WTC11 (cell line): ENCODE data around the gene PDE8B. TPM values are rescaled to one million over a fixed set of nuclear protein-coding genes. Genes with fewer than 3 reads are reported as not detected.

ENCODE experiments used
- ATAC-seq: fragments of 200-7000 bp; cut with Tn5 transposase; 2 replicates; pipeline ENCODE4 v1.10.0; 2021; ENCODE audit warnings: mild to moderate bottlenecking, moderate library complexity
- CTCF ChIA-PET: fragments of 300-600 bp; sonication (Branson Sonifier 250); formaldehyde crosslinking; loops from one replicate; lab custom pipeline; 2021; ENCODE audit warnings: antibody characterized with exemption; lab: Charles Lee
- POLR2A ChIA-PET: fragments of 350-600 bp; sonication (Branson Sonifier 250); formaldehyde crosslinking; loops from one replicate; lab custom pipeline; 2021; ENCODE audit warnings: antibody characterized with exemption; lab: Charles Lee
- DNase-seq: peaks from one replicate; pipeline ENCODE4 v3.0.0; 2021; ENCODE audit warnings: low spot score
- H3K27ac Mint-ChIP-seq: 2 replicates; pipeline ENCODE4 v1.8.0; 2021; ENCODE audit warnings: mixed read lengths
- H3K27me3 Mint-ChIP-seq: 2 replicates; pipeline ENCODE4 v1.8.0; 2021; ENCODE audit warnings: low read depth, mild to moderate bottlenecking, moderate library complexity, mixed read lengths
- H3K36me3 Mint-ChIP-seq: 2 replicates; pipeline ENCODE4 v1.8.0; 2021; ENCODE audit warnings: mixed read lengths
- H3K4me1 Mint-ChIP-seq: 2 replicates; pipeline ENCODE4 v1.8.0; 2022; ENCODE audit warnings: mixed read lengths
- H3K4me3 Mint-ChIP-seq: 2 replicates; pipeline ENCODE4 v1.8.0; 2021; ENCODE audit warnings: mild to moderate bottlenecking, moderate library complexity, mixed read lengths
- H3K9me3 Mint-ChIP-seq: 2 replicates; pipeline ENCODE4 v1.8.0; 2021; ENCODE audit warnings: mixed read lengths
- ATF1 ChIP-seq: sonication (generic); formaldehyde crosslinking; IDR thresholded peaks from 2 replicates; pipeline ENCODE4 v1.8.1; 2023; ENCODE audit warnings: mild to moderate bottlenecking, moderate library complexity, missing genetic modification reagents
- ETV6 ChIP-seq: sonication (generic); formaldehyde crosslinking; IDR thresholded peaks from 2 replicates; pipeline ENCODE4 v1.8.1; 2022; ENCODE audit warnings: mild to moderate bottlenecking, missing genetic modification reagents
- FOXJ3 ChIP-seq: sonication (generic); formaldehyde crosslinking; IDR thresholded peaks from 2 replicates; pipeline ENCODE4 v1.9.0; 2021; ENCODE audit warnings: missing genetic modification reagents, mild to moderate bottlenecking, borderline replicate concordance
- FOXK1 ChIP-seq: sonication (generic); formaldehyde crosslinking; IDR thresholded peaks from 2 replicates; pipeline ENCODE4 v1.8.0; 2022; ENCODE audit warnings: mild to moderate bottlenecking, moderate library complexity, missing genetic modification reagents
- GRHL2 ChIP-seq: fragments of 250-450 bp; sonication (Bioruptor Pico); IDR thresholded peaks from 2 replicates; pipeline ENCODE4 v1.8.0; 2022; ENCODE audit warnings: mild to moderate bottlenecking, moderate library complexity; ENCODE audit not compliant: insufficient replicate concordance, severe bottlenecking
- IRF2 ChIP-seq: sonication (generic); formaldehyde crosslinking; IDR thresholded peaks from 2 replicates; pipeline ENCODE4 v1.8.0; 2022; ENCODE audit warnings: low read depth, missing genetic modification reagents, borderline replicate concordance
- KAT7 ChIP-seq: sonication (generic); formaldehyde crosslinking; IDR thresholded peaks from 2 replicates; pipeline ENCODE4 v1.8.1; 2023; ENCODE audit warnings: missing genetic modification reagents, mild to moderate bottlenecking, borderline replicate concordance
- MXD4 ChIP-seq: fragments of 250-450 bp; sonication (Bioruptor Pico); IDR thresholded peaks from 2 replicates; pipeline ENCODE4 v1.8.0; 2021; ENCODE audit warnings: mild to moderate bottlenecking, moderate library complexity, borderline replicate concordance
- NR2C2 ChIP-seq: sonication (generic); formaldehyde crosslinking; IDR thresholded peaks from 2 replicates; pipeline ENCODE4 v1.8.0; 2022; ENCODE audit warnings: mild to moderate bottlenecking, missing genetic modification reagents
- SMAD4 ChIP-seq: sonication (generic); formaldehyde crosslinking; IDR thresholded peaks from 2 replicates; pipeline ENCODE4 v1.8.0; 2022; ENCODE audit warnings: mild to moderate bottlenecking, missing genetic modification reagents
- SOX15 ChIP-seq: fragments of 250-450 bp; sonication (Bioruptor Pico); IDR thresholded peaks from 2 replicates; pipeline ENCODE4 v1.9.0; 2021; ENCODE audit warnings: mild to moderate bottlenecking
- SP1 ChIP-seq: sonication (generic); formaldehyde crosslinking; conservative IDR thresholded peaks from 2 replicates; pipeline ENCODE4 v1.8.1; 2022; ENCODE audit warnings: missing genetic modification reagents
- TEAD1 ChIP-seq: sonication (generic); formaldehyde crosslinking; IDR thresholded peaks from 2 replicates; pipeline ENCODE4 v1.8.0; 2022; ENCODE audit warnings: mild to moderate bottlenecking, missing genetic modification reagents
- TP53 ChIP-seq: sonication (generic); formaldehyde crosslinking; IDR thresholded peaks from 2 replicates; pipeline ENCODE4 v1.8.1; 2023; ENCODE audit warnings: mild to moderate bottlenecking, missing genetic modification reagents
- ZNF121 ChIP-seq: sonication (generic); formaldehyde crosslinking; IDR thresholded peaks from 2 replicates; pipeline ENCODE4 v1.8.0; 2023; ENCODE audit warnings: missing genetic modification reagents
- ZNF219 ChIP-seq: sonication (generic); formaldehyde crosslinking; IDR thresholded peaks from 2 replicates; pipeline ENCODE4 v1.8.0; 2023; ENCODE audit warnings: missing genetic modification reagents, mild to moderate bottlenecking, borderline replicate concordance
- ZNF232 ChIP-seq: sonication (generic); formaldehyde crosslinking; IDR thresholded peaks from 2 replicates; pipeline ENCODE4 v1.8.0; 2022; ENCODE audit warnings: mild to moderate bottlenecking, missing genetic modification reagents
- ZNF263 ChIP-seq: sonication (generic); formaldehyde crosslinking; IDR thresholded peaks from 2 replicates; pipeline ENCODE4 v1.8.1; 2022; ENCODE audit warnings: low read depth, mild to moderate bottlenecking, moderate library complexity, missing genetic modification reagents
- total RNA-seq: library from RNA; stranded (reverse); gene quantifications from 3 replicates; pipeline ENCODE4 v1.2.3, GENCODE V29; 2021
- TF ChIP-seq, protein P1 (sequence below): sonication (generic); formaldehyde crosslinking; IDR thresholded peaks from 2 replicates; pipeline ENCODE4 v1.8.1; 2023; ENCODE audit warnings: mild to moderate bottlenecking, missing genetic modification reagents
- TF ChIP-seq, protein P2 (sequence below): sonication (generic); formaldehyde crosslinking; IDR thresholded peaks from 2 replicates; pipeline ENCODE4 v1.8.0; 2022; ENCODE audit warnings: mild to moderate bottlenecking, missing genetic modification reagents
- TF ChIP-seq, protein P3 (sequence below): fragments of 250-450 bp; sonication (Bioruptor Pico); IDR thresholded peaks from 2 replicates; pipeline ENCODE4 v1.8.0; 2021; ENCODE audit warnings: mild to moderate bottlenecking
- TF ChIP-seq, protein P4 (sequence below): sonication (generic); formaldehyde crosslinking; IDR thresholded peaks from 2 replicates; pipeline ENCODE4 v1.8.1; 2022; ENCODE audit warnings: mild to moderate bottlenecking, moderate library complexity, missing genetic modification reagents
- TF ChIP-seq, protein P5 (sequence below): sonication (generic); formaldehyde crosslinking; IDR thresholded peaks from 2 replicates; pipeline ENCODE4 v1.8.1; 2022; ENCODE audit warnings: missing genetic modification reagents, borderline replicate concordance

PDE8B gene
- total RNA-seq, 1 experiment from 2014 or later: 0.31 TPM

GRCh38 chr5:77292026-77292757 is 81.7 kb downstream of the PDE8B start (continued):
- TF ChIP-seq GRHL2 (CRISPR knock-in tag) (no peak), NR2C2 (CRISPR knock-in tag) (no peak)
- TF ChIP-seq, all 79 proteins: peak for 0

GRCh38 chr5:77294185-77294584 is 83.7 kb downstream of the PDE8B start:
- POLR2A ChIA-PET: no interaction called here
- H3K27ac Mint-ChIP-seq: no peak overlapping the region
- CTCF ChIA-PET: no interaction called here
- H3K4me1 Mint-ChIP-seq: no peaks in the 10 kb centered on the region
- DNase-seq (no peak), ATAC-seq (no peak)
- H3K9me3 Mint-ChIP-seq: no peaks in the 10 kb centered on the region
- TF ChIP-seq ATF1 (CRISPR knock-in tag) (no peak), FOXJ3 (CRISPR knock-in tag) (no peak), ZNF121 (no peak), ZNF263 (no peak), SP1 (no peak), SMAD4 (no peak), KAT7 (CRISPR knock-in tag) (no peak), ZNF219 (CRISPR knock-in tag) (no peak), IRF2 (CRISPR knock-in tag) (no peak), TP53 (no peak), FOXK1 (CRISPR knock-in tag) (no peak)
- TF ChIP-seq, protein P1, sequence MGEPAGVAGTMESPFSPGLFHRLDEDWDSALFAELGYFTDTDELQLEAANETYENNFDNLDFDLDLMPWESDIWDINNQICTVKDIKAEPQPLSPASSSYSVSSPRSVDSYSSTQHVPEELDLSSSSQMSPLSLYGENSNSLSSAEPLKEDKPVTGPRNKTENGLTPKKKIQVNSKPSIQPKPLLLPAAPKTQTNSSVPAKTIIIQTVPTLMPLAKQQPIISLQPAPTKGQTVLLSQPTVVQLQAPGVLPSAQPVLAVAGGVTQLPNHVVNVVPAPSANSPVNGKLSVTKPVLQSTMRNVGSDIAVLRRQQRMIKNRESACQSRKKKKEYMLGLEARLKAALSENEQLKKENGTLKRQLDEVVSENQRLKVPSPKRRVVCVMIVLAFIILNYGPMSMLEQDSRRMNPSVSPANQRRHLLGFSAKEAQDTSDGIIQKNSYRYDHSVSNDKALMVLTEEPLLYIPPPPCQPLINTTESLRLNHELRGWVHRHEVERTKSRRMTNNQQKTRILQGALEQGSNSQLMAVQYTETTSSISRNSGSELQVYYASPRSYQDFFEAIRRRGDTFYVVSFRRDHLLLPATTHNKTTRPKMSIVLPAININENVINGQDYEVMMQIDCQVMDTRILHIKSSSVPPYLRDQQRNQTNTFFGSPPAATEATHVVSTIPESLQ: no peak
- no peaks in the 10 kb centered on the region for H3K36me3 Mint-ChIP-seq
- H3K4me3 Mint-ChIP-seq: no peak overlapping the region
- H3K27me3 Mint-ChIP-seq: no peaks in the 10 kb centered on the region

GRCh38 chr5:77295863-77296378 is 85.4 kb downstream of the PDE8B start:
- CTCF ChIA-PET: no interaction called here
- ATAC-seq: no peak
- POLR2A ChIA-PET: no interaction called here
- no peaks in the 10 kb centered on the region for H3K9me3 Mint-ChIP-seq
- H3K4me1 Mint-ChIP-seq: 0 out of 2 replicates have a peak, but pooled peaks cover 3% of the 10 kb centered on the region
- H3K27ac Mint-ChIP-seq: no peak overlapping the region
- no peak overlapping the region for H3K4me3 Mint-ChIP-seq
- TF ChIP-seq, protein P2, sequence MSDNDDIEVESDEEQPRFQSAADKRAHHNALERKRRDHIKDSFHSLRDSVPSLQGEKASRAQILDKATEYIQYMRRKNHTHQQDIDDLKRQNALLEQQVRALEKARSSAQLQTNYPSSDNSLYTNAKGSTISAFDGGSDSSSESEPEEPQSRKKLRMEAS (CRISPR knock-in tag): no peak
- TF ChIP-seq, protein P3, sequence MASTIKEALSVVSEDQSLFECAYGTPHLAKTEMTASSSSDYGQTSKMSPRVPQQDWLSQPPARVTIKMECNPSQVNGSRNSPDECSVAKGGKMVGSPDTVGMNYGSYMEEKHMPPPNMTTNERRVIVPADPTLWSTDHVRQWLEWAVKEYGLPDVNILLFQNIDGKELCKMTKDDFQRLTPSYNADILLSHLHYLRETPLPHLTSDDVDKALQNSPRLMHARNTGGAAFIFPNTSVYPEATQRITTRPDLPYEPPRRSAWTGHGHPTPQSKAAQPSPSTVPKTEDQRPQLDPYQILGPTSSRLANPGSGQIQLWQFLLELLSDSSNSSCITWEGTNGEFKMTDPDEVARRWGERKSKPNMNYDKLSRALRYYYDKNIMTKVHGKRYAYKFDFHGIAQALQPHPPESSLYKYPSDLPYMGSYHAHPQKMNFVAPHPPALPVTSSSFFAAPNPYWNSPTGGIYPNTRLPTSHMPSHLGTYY (CRISPR knock-in tag): no peak
- TF ChIP-seq NR2C2 (CRISPR knock-in tag) (no peak), TP53 (no peak), ZNF232 (CRISPR knock-in tag) (no peak), MXD4 (CRISPR knock-in tag) (no peak), TEAD1 (CRISPR knock-in tag) (no peak), ETV6 (CRISPR knock-in tag) (no peak), SOX15 (CRISPR knock-in tag) (no peak), ZNF263 (no peak)
- TF ChIP-seq, protein P1: no peak
- TF ChIP-seq, protein P4, sequence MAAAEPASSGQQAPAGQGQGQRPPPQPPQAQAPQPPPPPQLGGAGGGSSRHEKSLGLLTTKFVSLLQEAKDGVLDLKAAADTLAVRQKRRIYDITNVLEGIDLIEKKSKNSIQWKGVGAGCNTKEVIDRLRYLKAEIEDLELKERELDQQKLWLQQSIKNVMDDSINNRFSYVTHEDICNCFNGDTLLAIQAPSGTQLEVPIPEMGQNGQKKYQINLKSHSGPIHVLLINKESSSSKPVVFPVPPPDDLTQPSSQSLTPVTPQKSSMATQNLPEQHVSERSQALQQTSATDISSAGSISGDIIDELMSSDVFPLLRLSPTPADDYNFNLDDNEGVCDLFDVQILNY (CRISPR knock-in tag): no peak
- TF ChIP-seq, protein P5, sequence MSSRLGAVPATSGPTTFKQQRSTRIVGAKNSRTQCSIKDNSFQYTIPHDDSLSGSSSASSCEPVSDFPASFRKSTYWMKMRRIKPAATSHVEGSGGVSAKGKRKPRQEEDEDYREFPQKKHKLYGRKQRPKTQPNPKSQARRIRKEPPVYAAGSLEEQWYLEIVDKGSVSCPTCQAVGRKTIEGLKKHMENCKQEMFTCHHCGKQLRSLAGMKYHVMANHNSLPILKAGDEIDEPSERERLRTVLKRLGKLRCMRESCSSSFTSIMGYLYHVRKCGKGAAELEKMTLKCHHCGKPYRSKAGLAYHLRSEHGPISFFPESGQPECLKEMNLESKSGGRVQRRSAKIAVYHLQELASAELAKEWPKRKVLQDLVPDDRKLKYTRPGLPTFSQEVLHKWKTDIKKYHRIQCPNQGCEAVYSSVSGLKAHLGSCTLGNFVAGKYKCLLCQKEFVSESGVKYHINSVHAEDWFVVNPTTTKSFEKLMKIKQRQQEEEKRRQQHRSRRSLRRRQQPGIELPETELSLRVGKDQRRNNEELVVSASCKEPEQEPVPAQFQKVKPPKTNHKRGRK (CRISPR knock-in tag): no peak
- TF ChIP-seq, all 79 proteins: peak for 0
- no peak for DNase-seq
- Mint-ChIP-seq H3K36me3 (no peaks in the 10 kb centered on the region), H3K27me3 (no peaks in the 10 kb centered on the region)
